ENCODE results near the gene RFWD3.

RFWD3 gene

GRCh38 chr16:74637742-74638453, 28.8 kb downstream of the RFWD3 start:
- no peaks in the 10 kb centered on the region for H3K27me3 ChIP-seq (replicated peaks; ENCODE audit: control insufficient read depth, insufficient read depth, low read length)
- no peak for TF ChIP-seq CTCF (IDR thresholded peaks at IDR 0.05; ENCODE audit: insufficient read depth, low read length, poor library complexity, severe bottlenecking)
- peaks cover 10% of the 10 kb centered on the region for H3K36me3 ChIP-seq (ENCODE audit: control insufficient read depth, insufficient read depth, low read length)
- no peak for DNase-seq (ENCODE audit: extremely low read depth, insufficient read length)
- H3K4me3 ChIP-seq (replicated peaks; ENCODE audit: low read depth, low read length), result no peak overlapping the region

GRCh38 chr16:74635303-74635702, 31.4 kb downstream of the RFWD3 start:
- TF ChIP-seq CTCF (IDR thresholded peaks at IDR 0.05; ENCODE audit: insufficient read depth, low read length, poor library complexity, severe bottlenecking), result no peak
- peaks cover 19% of the 10 kb centered on the region for H3K36me3 ChIP-seq (ENCODE audit: control insufficient read depth, insufficient read depth, low read length)
- DNase-seq (ENCODE audit: extremely low read depth, insufficient read length), result no peak
- no peak overlapping the region for H3K4me3 ChIP-seq (replicated peaks; ENCODE audit: low read depth, low read length)
- H3K27me3 ChIP-seq (replicated peaks; ENCODE audit: control insufficient read depth, insufficient read depth, low read length), result no peaks in the 10 kb centered on the region

GRCh38 chr16:74633686-74634085, 33.0 kb downstream of the RFWD3 start:
- DNase-seq (ENCODE audit: extremely low read depth, insufficient read length), result no peak
- Histone ChIP-seq H3K36me3 (ENCODE audit: control insufficient read depth, insufficient read depth, low read length) (peaks cover 22% of the 10 kb centered on the region), H3K4me3 (replicated peaks; ENCODE audit: low read depth, low read length) (no peak overlapping the region), H3K27me3 (replicated peaks; ENCODE audit: control insufficient read depth, insufficient read depth, low read length) (no peaks in the 10 kb centered on the region)
- no peak for TF ChIP-seq CTCF (IDR thresholded peaks at IDR 0.05; ENCODE audit: insufficient read depth, low read length, poor library complexity, severe bottlenecking)

- no peak for TF ChIP-seq CTCF (IDR thresholded peaks at IDR 0.05; ENCODE audit: insufficient read depth, low read length, poor library complexity, severe bottlenecking)
- H3K36me3 ChIP-seq (ENCODE audit: control insufficient read depth, insufficient read depth, low read length), result peaks cover 42% of the 10 kb centered on the region
- no peaks in the 10 kb centered on the region for H3K27me3 ChIP-seq (replicated peaks; ENCODE audit: control insufficient read depth, insufficient read depth, low read length)
- no peak overlapping the region for H3K4me3 ChIP-seq (replicated peaks; ENCODE audit: low read depth, low read length)
- no peak for DNase-seq (ENCODE audit: extremely low read depth, insufficient read length)
Observed at GRCh38 chr16:74627506-74628220, 39.0 kb downstream of the RFWD3 start.

- H3K36me3 ChIP-seq (ENCODE audit: control insufficient read depth, insufficient read depth, low read length), result peaks cover 40% of the 10 kb centered on the region
- H3K27me3 ChIP-seq (replicated peaks; ENCODE audit: control insufficient read depth, insufficient read depth, low read length), result no peaks in the 10 kb centered on the region
- no peak for TF ChIP-seq CTCF (IDR thresholded peaks at IDR 0.05; ENCODE audit: insufficient read depth, low read length, poor library complexity, severe bottlenecking)
Observed at GRCh38 chr16:74626741-74627416, 39.8 kb downstream of the RFWD3 start.

More at GRCh38 chr16:74626741-74627416, 39.8 kb downstream of the RFWD3 start:
- H3K4me3 ChIP-seq (replicated peaks; ENCODE audit: low read depth, low read length), result no peak overlapping the region
- no peak for DNase-seq (ENCODE audit: extremely low read depth, insufficient read length)

All from GM06990 (cell line).